Smooth muscle cell (in vitro differentiated cells): ENCODE results near the gene RNF213. TPM values are rescaled to one million over a fixed set of nuclear protein-coding genes. Genes with fewer than 3 reads are reported as not detected.
"Not testable (repeated sequence)": the region's sequence is repeated elsewhere in the genome, so short reads cannot be mapped to it uniquely, and the experiment has no call there.

Experiments
- DNase-seq: peaks from one replicate; lab custom pipeline; 2025; ENCODE audit not compliant: unreplicated experiment; lab: John Stamatoyannopoulos, UW
- H2AFZ ChIP-seq: fragments of 200-600 bp; sonication (generic); 2 replicates; pipeline ENCODE4 v1.6.0; 2016; ENCODE audit warnings: antibody characterized with exemption, low read depth, mild to moderate bottlenecking
- H3F3A ChIP-seq: fragments of 200-600 bp; sonication (generic); 2 replicates; pipeline ENCODE4 v1.6.0; 2017; ENCODE audit warnings: antibody characterized with exemption, low read depth
- H3K27ac ChIP-seq: fragments of 200-600 bp; sonication (generic); 2 replicates; pipeline ENCODE4 v1.5.1; 2016; ENCODE audit warnings: low read depth, mild to moderate bottlenecking
- H3K27me3 ChIP-seq: fragments of 200-600 bp; sonication (generic); 2 replicates; pipeline ENCODE4 v1.6.1; 2016; ENCODE audit warnings: low read depth, mild to moderate bottlenecking
- H3K36me3 ChIP-seq: fragments of 200-600 bp; sonication (generic); 2 replicates; pipeline ENCODE4 v1.5.1; 2016; ENCODE audit warnings: low read depth
- H3K4me1 ChIP-seq: fragments of 200-600 bp; sonication (generic); 2 replicates; pipeline ENCODE4 v1.5.1; 2016; ENCODE audit warnings: low read depth
- H3K4me2 ChIP-seq: fragments of 200-600 bp; sonication (generic); 2 replicates; pipeline ENCODE4 v1.6.0; 2016; ENCODE audit warnings: mild to moderate bottlenecking
- H3K4me3 ChIP-seq: fragments of 200-600 bp; sonication (generic); 2 replicates; pipeline ENCODE4 v1.5.1; 2016; ENCODE audit warnings: mild to moderate bottlenecking
- H3K79me2 ChIP-seq: fragments of 200-600 bp; sonication (generic); 2 replicates; pipeline ENCODE4 v1.6.0; 2016; ENCODE audit warnings: low read depth, mild to moderate bottlenecking
- H3K9ac ChIP-seq: fragments of 200-600 bp; sonication (generic); 2 replicates; pipeline ENCODE4 v1.6.0; 2016; ENCODE audit warnings: low read depth
- H3K9me3 ChIP-seq: fragments of 200-600 bp; sonication (generic); replicated peaks from 2 replicates; pipeline ENCODE4 v1.5.1; 2016; ENCODE audit warnings: low read depth
- H4K20me1 ChIP-seq: fragments of 200-600 bp; sonication (generic); 2 replicates; pipeline ENCODE4 v1.6.0; 2016; ENCODE audit warnings: low read depth
- WGBS: methylation state at CpG from one replicate; pipeline ENCODE4 v1.1.7; 2016; ENCODE audit warnings: low lambda C conversion rate; 5-methylcytosine and 5-hydroxymethylcytosine counted together
- polyA plus RNA-seq: library from polyadenylated mRNA; unstranded; fragments of >200 nt; fragmentation: Nextera tagmentation; extraction: Ambion mirVana; gene quantifications from 2 replicates; pipeline ENCODE4 v1.2.1, GENCODE V29; 2016
- total RNA-seq: library from RNA; depleted of rRNA; stranded (reverse); fragments of >200 nt; gene quantifications from 2 replicates; pipeline ENCODE4 v1.2.3, GENCODE V29; 2014
- TF ChIP-seq, protein P1 (sequence below): fragments of 200-600 bp; sonication (generic); IDR thresholded peaks from 2 replicates; pipeline ENCODE4 v1.5.1; 2017; ENCODE audit warnings: borderline replicate concordance, mild to moderate bottlenecking, antibody characterized with exemption; ENCODE audit not compliant: insufficient read depth, poor library complexity, severe bottlenecking

Gene RNF213
- total and polyA plus RNA-seq, 2 experiments from 2014 or later: 12.8 to 43.0 TPM

- Histone ChIP-seq H3K4me2 (no peak overlapping the region), H3K27me3 (no peaks in the 10 kb centered on the region), H3K9ac (no peak overlapping the region), H3K27ac (no peak overlapping the region), H4K20me1 (peaks cover 8% of the 10 kb centered on the region), H3K36me3 (peaks cover 10% of the 10 kb centered on the region), H3K79me2 (no peaks in the 10 kb centered on the region), H3K4me1 (no peaks in the 10 kb centered on the region), H3K4me3 (no peak overlapping the region), H2AFZ (no peak overlapping the region), H3F3A (no peaks in the 10 kb centered on the region), H3K9me3 (no peaks in the 10 kb centered on the region)
- DNase-seq: no peak
- TF ChIP-seq, protein P1, sequence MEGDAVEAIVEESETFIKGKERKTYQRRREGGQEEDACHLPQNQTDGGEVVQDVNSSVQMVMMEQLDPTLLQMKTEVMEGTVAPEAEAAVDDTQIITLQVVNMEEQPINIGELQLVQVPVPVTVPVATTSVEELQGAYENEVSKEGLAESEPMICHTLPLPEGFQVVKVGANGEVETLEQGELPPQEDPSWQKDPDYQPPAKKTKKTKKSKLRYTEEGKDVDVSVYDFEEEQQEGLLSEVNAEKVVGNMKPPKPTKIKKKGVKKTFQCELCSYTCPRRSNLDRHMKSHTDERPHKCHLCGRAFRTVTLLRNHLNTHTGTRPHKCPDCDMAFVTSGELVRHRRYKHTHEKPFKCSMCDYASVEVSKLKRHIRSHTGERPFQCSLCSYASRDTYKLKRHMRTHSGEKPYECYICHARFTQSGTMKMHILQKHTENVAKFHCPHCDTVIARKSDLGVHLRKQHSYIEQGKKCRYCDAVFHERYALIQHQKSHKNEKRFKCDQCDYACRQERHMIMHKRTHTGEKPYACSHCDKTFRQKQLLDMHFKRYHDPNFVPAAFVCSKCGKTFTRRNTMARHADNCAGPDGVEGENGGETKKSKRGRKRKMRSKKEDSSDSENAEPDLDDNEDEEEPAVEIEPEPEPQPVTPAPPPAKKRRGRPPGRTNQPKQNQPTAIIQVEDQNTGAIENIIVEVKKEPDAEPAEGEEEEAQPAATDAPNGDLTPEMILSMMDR: no peak
- 97% methylated on average over 22 of the region's 22 CpGs for WGBS
Observed at GRCh38 chr17:80311216-80311827, 50.7 kb downstream of the RNF213 start.

- Histone ChIP-seq H3K27me3 (no peaks in the 10 kb centered on the region), H3K4me1 (no peaks in the 10 kb centered on the region), H3K27ac (no peak overlapping the region), H3F3A (no peaks in the 10 kb centered on the region), H3K9ac (no peak overlapping the region), H3K4me2 (no peak overlapping the region), H3K4me3 (no peak overlapping the region), H4K20me1 (peaks cover 8% of the 10 kb centered on the region), H3K79me2 (no peaks in the 10 kb centered on the region), H3K36me3 (peaks cover 7% of the 10 kb centered on the region), H2AFZ (no peak overlapping the region), H3K9me3 (no peaks in the 10 kb centered on the region)
- TF ChIP-seq, protein P1: no peak
- 97% methylated on average over 12 of the region's 12 CpGs for whole genome bisulfite sequencing
- no peak for DNase-seq
Observed at GRCh38 chr17:80312621-80313135, 52.0 kb downstream of the RNF213 start.

DNA sequence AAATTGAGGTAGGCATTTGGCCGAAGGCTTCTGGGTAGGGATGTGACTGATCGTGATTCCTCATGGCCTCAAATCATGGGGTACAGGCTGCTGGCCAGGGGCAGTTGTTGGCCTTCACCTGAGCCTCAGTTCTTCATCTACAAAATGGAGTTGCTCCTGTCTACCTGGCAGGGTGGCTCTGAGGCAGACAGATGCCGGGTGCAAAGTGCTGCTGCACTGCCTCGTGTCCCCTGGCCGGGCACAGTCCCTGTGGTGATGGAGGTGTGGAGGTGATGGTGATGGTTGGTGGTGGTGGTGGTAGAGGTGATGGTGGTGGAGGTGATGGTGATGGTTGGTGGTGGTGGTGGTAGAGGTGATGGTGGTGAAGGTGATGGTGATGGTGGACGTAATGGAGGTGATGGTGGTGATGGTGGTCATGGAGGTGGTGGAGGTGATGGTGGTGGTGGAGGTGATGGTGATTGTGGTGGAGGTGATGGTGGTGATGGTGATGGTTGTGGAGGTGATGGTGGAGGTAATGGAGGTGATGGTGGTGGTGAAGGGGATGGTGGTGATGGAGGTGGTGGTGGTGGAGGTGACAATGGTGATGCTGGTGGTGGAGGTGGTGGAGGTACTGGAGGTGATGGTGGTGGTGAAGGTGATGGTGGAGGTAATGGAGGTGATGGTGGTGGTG is 52.6 kb downstream of the RNF213 start:
- peaks cover 12% of the 10 kb centered on the region for H3K36me3 ChIP-seq
- H3K4me1 ChIP-seq: no peaks in the 10 kb centered on the region
- WGBS: 98% methylated on average over 6 of the region's 6 CpGs
- no peak overlapping the region for H2AFZ ChIP-seq
- TF ChIP-seq, protein P1: no peak
- no peaks in the 10 kb centered on the region for H3K9me3 ChIP-seq
- H3K79me2 ChIP-seq: no peaks in the 10 kb centered on the region
- no peak overlapping the region for H3K27ac ChIP-seq
- no peaks in the 10 kb centered on the region for H3F3A ChIP-seq
- no peak overlapping the region for H3K4me2 ChIP-seq
- peaks cover 4% of the 10 kb centered on the region for H4K20me1 ChIP-seq
- H3K4me3 ChIP-seq: no peak overlapping the region
- no peaks in the 10 kb centered on the region for H3K27me3 ChIP-seq
- DNase-seq: no peak
- no peak overlapping the region for H3K9ac ChIP-seq

- H3K36me3 ChIP-seq: peaks cover 12% of the 10 kb centered on the region
Observed at GRCh38 chr17:80313946-80314345, 53.3 kb downstream of the RNF213 start.

More at GRCh38 chr17:80313946-80314345, 53.3 kb downstream of the RNF213 start:
- WGBS: no CpG with 5 or more reads among the region's 1 CpG
- not testable (repeated sequence) for H3K4me3 ChIP-seq, H4K20me1 ChIP-seq, H2AFZ ChIP-seq, H3K9ac ChIP-seq, H3K79me2 ChIP-seq, H3K27me3 ChIP-seq, H3K27ac ChIP-seq, H3K9me3 ChIP-seq, H3F3A ChIP-seq, H3K4me1 ChIP-seq, DNase-seq, H3K4me2 ChIP-seq
